HG02943 (cell line): ENCODE measurements around the gene KRT9.
"Not testable (repeated sequence)": the region's sequence is repeated elsewhere in the genome, so short reads cannot be mapped to it uniquely, and the experiment has no call there.

Experiments
- ATAC-seq: cut with Tn5 transposase; IDR thresholded peaks from one replicate; pipeline ENCODE4 v1.9.1; 2021; ENCODE audit warnings: mild to moderate bottlenecking, low read depth, moderate library complexity; ENCODE audit not compliant: unreplicated experiment

The KRT9 gene

GRCh38 chr17:41580687-41581365 is 9.0 kb upstream of the KRT9 start:
- ATAC-seq, result no peak

GRCh38 chr17:41580244-41580575 is 8.4 kb upstream of the KRT9 start:
- ATAC-seq, result no peak

DNA sequence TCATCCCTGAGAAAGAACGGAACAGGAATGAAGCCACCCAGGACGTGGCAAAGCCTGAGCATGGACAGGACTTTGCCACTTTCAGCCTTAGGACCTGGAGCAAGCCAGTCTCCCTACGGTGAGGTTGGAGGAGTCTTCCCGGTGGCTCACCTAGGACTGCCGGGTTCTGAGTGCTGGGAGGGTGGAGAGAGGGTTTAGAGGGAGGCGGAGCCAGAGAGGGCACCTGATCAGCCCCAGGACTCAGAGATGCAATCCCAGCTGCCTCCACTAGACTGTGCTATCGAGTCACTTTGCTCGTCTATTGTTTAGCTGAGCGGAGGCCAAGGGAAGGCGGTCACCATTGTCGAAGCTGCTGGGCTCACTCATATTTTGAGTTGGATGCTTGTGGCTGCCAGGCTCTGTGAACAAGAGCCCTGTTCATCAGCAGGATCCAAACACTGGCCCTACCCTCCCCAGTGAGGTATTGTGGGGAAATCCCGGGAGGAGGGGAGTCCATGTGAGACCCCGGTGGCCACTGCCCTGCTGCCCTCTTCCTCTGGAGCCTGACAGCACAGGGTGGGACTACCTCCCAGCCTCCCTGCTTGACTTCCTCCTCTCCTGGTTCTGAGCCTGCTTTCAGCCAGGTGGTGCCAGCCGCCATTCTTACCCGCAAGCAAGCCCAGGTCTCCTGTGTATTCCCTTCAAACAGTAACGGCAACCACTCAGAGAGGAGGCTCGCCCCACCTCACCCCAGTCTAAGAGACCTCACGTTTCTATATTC is 7.8 kb upstream of the KRT9 start:
- ATAC-seq, result no peak

GRCh38 chr17:41578971-41579370 is 7.1 kb upstream of the KRT9 start:
- no peak for ATAC-seq

GRCh38 chr17:41578538-41578937 is 6.7 kb upstream of the KRT9 start:
- no peak for ATAC-seq

GRCh38 chr17:41576740-41577139 is 4.9 kb upstream of the KRT9 start:
- not testable (repeated sequence) for ATAC-seq

DNA sequence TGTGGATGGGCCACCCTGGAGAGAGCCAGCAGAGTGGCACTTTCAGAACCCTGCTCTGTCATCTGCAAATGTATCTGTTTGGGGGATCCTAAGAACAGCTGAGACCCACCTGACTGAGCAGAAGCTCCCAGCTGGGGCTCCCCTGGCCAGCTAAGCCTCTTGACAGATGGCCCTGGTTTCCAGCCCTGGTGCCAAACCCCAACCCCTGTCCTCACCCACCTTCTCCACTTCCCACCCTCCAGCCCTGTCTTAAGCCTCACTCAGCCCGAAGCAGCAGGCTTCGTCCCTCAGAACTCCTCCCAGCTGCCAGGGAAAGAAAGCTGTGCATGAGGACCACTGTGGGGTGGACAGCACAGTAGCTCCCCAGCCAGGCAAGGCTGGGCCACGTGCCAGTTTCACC is 3.5 kb upstream of the KRT9 start:
- ATAC-seq, result no peak

DNA sequence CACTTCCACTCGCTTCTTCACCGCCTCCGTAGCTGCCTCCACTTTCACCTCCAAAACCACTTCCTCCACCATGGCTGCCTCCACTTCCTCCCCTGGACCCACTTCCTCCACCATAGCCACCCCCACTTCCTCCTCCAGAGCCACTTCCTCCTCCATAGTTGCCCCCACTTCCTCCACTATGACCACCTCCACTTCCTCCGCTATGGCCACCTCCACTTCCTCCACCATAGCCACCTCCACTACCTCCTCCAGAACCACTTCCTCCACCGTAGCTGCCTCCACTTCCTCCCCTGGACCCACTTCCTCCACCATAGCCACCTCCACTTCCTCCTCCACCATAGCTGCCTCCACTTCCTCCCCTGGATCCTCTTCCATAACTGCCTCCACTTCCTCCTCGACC is 4.5 kb downstream of the KRT9 start:
- no peak for ATAC-seq

DNA sequence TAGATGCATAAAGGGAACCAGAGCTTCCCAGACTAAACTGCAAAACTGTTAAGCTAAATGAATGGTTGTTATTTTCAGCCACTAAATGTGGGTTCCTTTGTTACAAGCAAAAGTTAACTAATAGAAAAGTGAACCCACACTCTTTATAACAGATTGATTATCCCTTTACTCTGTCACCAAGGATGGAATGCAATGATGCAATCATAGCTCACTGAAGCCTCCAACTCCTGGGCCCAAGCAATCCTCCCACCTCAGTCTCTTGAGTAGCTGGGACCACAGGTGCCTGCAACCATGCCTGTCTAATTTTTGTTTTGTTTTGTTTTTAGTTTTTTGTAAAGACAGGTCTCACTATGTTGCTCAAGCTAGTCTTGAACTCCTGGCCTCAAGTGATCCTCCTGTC is 6.5 kb downstream of the KRT9 start:
- no peak for ATAC-seq

DNA sequence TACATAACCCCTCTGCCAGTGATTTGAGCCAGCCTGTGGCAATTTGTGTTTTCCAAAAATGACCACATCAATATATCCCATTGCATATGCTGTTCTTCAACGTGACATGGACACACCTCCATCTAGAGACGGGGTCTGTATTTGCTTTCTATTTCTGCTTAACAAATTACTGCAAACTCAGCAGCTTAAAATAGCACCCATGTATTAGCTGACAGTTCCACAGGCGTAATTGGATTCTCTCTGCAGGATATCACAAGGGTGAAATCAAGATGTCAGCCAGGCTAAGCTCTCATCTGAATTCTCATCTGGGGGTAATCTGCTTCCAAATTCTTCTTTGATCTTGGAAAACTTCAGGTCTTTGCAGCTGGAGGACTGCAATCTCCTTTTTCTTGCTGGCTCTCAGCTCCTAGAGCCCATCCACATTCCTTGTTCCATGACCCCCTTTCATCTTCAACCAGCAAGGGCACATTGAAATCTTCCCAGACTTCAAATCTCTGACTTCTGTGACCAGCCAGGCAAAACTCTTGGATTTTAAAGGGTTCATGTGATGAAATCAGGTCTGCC is 8.2 kb downstream of the KRT9 start:
- no peak for ATAC-seq

- no peak for ATAC-seq
These were observed 10.3 kb downstream of the KRT9 start for GRCh38 chr17:41561554-41561953.

DNA sequence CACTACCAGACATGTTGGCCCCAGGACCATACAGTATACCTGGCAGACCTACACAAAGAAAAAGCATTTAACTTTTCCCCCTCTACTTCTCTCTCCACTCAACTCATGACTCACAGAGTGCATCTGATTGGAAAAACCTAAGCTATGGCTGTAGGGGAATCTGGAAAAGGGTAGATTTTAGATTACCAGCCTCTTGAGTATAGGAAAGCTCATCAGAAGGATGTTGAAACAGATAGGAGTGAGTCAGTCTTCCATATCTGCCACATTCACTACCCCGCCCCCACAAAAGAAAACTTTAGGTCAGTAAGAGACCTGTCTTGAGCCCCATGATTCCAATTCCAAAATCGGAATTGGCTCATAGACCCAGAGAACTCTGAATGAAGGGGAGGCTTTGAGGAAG is 12.3 kb downstream of the KRT9 start:
- ATAC-seq, result no peak

DNA sequence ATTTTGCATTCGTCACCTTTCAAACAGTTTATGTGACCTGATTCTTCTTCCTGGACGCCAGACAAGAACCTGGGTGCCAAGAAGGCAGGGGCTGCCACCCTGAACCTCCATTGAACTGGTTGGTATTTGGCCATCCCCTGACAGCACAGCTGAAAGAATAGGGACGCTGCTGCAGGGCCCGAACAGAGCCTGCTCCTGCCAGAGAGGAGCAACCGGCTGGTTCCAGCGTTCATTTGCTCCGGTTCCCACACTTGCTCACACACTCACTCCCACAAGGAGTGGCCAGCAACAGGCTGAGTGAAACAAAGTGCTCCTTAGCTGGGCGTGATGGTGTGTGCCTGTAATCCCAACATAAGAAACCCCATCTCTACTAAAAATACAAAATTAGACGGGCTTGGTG is 14.9 kb downstream of the KRT9 start:
- no peak for ATAC-seq

GRCh38 chr17:41556306-41556705 is 15.6 kb downstream of the KRT9 start:
- ATAC-seq, result no peak

DNA sequence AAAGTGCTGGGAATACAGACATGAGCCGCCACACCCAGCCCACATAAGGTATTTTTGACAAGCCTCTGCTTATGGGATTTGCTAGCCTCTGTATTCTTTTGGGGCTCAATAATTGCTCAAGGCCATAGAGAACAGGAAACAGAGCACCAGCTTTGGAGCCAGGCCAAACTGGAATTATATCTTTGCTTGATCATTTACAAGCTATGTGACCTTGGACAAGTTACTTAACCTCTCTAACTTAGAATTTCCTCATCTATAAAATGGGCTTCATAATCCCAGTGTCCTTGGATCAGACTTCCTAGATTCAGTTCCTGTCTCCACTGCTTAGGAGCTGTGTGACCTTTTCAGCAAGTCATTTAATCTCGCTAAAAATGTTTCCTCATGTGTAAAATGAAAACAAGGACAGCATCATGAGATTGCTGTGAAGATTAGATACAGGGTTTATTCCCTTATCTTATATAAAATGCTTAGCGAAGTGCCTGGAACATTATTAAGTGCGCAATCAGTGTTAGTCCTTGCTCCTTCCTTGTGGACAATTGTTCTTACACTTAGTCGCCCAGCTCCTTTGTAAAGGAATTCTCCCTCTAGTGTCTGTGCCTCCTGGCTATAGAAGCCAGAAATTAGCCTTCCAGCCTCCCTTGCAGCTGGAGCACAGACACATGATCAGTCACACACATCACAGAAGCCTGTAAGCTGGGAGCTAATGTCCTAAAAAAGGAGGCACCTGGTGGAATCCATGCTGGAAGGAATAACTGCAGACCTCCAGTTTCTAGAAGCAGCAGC is 16.6 kb downstream of the KRT9 start:
- no peak for ATAC-seq

GRCh38 chr17:41553987-41554680 is 17.7 kb downstream of the KRT9 start:
- no peak for ATAC-seq

DNA sequence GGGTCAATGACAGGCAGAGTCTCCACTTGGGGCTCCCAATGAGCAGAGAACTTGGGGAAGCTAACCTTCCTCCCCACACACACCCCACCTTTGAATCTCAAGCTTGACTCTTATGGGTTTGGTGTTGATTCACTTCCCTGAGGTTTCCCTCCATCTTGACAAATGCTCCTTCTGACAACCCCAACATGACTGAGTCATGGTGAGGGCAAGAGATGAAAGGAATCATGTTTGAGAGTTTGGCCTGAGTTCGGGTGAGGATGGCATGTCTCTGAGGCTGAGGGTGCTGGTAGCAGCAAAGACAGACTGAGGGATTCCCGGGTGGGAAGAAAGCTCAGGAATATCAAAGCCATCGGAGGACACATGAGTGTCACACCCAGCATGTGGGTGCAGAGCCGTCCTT is 18.7 kb downstream of the KRT9 start:
- no peak for ATAC-seq

GRCh38 chr17:41552455-41552854 is 19.4 kb downstream of the KRT9 start:
- no peak for ATAC-seq

- ATAC-seq, result no peak
These were observed 20.5 kb downstream of the KRT9 start for GRCh38 chr17:41551365-41551764.

DNA sequence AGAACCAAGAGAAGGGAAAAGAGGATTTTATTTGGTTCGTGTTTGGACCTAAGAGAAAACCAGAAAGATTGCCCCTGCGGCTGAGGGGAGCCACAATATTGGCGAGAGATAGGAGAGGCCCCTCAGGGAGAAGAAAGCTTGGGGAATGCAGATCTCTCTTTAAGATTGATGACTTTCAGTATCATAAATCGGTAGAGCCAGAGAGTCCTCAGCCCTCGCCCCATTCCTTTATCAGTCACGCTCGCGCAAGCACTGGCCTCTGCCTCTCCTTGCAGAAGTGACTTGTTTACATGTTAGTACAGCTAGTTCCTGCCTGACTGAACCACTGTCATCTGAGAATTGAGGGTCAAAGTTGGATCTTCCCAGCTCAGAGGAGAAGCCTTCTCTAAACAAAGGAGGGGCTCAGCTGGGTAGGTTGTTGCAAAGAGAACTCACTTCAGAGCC is 22.2 kb downstream of the KRT9 start:
- no peak for ATAC-seq
